GM19463 (cell line): ENCODE measurements around the gene PTPRA.
"Not testable (repeated sequence)": the region's sequence is repeated elsewhere in the genome, so short reads cannot be mapped to it uniquely, and the experiment has no call there.

Experiments
- ATAC-seq: cut with Tn5 transposase; IDR thresholded peaks from one replicate; pipeline ENCODE4 v1.9.1; 2021; ENCODE audit warnings: mild to moderate bottlenecking, moderate library complexity; ENCODE audit not compliant: unreplicated experiment

PTPRA gene

DNA sequence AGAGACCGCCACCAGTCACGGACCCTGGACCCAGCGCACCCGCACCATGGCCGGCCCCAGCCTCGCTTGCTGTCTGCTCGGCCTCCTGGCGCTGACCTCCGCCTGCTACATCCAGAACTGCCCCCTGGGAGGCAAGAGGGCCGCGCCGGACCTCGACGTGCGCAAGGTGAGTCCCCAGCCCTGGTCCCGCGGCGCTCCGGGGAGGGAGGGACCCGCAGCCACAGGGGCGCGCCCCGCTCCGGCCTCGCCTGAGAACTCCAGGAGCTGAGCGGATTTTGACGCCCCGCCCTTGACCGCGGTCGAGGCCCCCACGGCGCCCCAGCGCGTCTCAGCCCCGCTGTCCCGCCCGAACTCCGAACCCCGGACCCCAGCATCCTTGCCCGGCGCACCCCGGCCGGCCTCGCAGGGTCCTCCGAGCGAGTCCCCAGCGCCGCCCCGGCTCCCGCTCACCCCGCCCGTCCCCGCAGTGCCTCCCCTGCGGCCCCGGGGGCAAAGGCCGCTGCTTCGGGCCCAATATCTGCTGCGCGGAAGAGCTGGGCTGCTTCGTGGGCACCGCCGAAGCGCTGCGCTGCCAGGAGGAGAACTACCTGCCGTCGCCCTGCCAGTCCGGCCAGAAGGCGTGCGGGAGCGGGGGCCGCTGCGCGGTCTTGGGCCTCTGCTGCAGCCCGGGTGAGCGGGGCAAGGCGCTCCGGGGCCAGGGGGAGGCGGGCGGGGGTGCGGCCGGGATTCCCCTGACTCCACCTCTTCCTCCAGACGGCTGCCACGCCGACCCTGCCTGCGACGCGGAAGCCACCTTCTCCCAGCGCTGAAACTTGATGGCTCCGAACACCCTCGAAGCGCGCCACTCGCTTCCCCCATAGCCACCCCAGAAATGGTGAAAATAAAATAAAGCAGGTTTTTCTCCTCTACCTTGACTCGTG is 198.6 kb downstream of the PTPRA start, which contains the start of gene OXT:
OXT (plus strand) TSS at position 11 of the 920 bp plus-strand sequence; CDS start at position 47, 36 bp downstream.
- ATAC-seq: no peak

DNA sequence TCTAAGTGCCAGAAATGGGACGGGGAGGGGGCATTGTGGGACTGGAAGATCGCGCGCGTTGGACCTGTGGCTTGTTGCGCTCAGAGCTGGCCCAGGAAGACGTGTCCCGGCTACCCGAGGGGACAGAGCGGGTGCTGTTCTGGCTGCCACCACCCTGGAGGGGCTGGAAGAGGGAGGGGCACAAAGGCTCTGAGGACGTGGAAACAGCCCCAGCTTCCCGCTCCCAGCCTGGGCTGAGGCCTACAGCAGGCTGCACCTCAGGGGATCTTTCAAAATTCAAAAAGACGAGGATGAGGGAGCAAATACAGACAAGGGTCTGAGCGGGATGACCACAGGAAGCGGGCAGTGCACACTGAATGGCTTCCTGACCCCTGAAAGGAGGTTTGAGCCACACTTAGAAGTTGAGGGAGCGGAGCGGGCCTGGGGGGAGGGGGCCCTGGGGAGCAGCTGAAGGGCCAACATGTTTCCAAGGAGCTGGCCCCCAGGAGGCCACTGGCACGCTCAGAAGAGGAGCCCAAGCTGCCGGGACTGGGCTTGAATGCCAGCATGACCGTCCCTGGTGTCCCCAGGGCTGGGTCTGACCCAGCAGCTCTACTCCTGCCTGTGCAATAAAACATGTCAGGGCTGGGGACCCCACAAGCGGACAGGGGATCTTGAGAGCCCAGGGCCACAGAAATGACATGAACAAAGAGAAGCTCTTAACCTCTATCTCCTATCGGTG is 199.4 kb downstream of the PTPRA start:
- ATAC-seq: no peak

DNA sequence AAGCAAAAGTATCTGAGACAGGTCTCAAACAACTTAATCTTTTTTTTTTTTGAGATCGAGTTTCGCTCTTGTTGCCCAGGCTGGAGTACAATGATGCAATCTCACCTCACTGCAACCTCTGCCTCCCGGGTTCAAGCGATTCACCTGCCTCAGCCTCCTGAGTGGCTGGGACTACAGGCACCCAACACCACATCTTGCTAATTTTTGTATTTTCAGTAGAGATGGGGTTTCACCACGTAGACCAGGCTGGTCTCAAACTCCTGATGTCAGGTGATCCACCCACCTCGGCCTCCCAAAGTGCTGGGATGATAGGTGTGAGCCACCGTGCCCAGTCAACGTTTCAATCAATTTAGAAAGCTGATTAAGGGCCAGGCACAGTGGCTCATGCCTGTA is 200.0 kb downstream of the PTPRA start:
- not testable (repeated sequence) for ATAC-seq

DNA sequence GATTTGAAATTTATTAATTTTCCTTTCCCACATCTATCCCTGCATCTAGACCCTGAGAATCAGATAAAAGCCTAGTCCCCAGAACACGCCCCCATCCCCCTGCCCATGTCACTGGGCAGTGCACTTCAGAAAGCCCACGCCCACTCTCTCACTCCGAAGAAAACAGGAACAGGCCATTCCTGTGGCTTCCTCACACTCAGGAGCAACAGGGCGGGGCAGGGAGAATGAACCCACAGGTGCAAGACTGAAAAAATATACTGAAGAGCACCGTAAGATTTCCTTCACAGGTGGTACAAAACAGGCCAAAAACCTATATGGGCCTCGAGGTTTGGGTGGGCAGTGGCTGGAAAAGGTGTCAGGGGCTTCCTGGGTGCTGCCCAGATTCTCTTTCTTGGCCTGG is 201.5 kb downstream of the PTPRA start:
- no peak for ATAC-seq

DNA sequence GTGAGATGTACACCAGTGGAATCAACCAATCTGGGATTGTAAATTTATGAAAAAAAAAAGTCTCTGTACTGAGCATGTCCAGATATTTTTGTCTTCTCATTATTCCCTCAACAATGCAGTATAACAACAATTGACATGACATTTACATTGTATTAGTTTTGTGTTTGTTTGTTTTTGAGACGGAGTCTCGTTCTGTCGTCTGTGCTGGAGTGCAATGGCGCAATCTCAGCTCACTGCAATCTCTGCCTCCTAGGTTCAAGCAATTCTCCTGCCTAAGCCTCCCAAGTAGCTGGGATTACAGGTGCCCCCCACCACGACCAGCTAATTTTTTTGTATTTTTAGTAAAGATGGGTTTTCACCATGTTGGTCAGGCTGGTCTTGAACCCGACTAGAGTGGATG is 202.0 kb downstream of the PTPRA start:
- ATAC-seq: not testable (repeated sequence)

DNA sequence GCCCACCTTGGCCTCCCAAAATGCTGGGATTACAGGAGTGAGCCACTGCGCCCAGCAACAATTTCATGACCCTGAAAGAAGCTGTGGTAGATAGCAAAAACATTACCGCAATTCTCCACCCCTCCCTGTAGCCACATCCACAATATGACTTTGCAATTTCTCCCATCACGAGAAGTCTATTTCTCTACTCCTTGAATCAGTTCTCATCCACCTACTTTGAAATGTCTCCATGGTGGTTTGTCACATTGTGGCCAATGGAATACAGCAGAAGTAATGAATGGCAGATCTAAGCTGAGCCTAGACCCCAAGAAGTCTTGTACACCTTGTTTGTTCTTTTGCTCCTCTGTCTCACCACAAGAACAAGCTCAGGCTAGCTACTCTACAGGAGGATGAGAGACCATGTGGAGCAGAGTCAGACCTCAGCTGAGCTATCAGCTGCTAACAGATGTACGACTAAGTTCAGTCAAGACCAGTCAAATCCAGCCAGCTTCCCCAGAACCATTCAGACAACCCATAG is 204.4 kb downstream of the PTPRA start:
- no peak for ATAC-seq

DNA sequence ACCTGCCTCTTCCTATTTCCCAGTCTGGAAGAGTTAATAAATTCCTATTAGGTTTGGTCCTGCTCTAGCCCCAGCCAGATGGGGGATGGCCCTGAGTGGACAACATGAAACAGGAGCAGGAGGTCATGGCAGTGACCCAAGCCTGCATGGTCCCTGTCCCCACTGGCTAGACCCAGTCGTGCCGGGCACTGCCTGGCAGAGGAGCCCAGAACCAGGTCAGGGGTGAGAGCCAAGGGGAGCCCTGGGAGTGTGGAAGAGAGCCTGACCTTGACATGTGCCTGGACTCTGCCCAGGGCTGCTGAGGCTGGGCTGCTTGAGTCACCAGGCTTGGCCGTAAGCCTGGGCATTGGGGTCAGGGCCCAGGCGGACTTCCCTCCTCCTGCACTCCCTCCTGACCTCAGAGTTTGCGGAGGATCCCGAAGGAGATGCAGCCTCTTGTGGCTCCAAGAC is 207.7 kb downstream of the PTPRA start:
- no peak for ATAC-seq

DNA sequence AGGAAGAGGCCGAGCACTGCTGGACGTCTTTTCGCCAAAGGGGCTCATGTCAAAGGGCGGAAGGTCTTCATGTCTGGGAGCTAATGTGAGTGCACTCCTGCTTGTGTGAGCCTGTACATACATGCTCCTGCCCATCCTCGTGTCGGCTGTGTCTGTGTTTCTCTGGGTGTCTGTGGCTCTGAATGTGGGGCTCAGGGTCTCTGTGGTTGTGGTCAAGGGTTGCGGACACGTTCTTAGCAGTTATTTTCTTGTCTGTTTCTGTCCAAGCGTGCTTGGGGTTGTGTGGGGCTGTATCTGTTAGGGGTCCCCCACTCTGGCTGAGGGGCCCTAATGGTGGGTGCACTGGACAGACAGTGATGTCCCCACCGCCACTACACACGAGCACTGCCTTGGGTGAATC is 208.4 kb downstream of the PTPRA start:
- ATAC-seq: no peak

DNA sequence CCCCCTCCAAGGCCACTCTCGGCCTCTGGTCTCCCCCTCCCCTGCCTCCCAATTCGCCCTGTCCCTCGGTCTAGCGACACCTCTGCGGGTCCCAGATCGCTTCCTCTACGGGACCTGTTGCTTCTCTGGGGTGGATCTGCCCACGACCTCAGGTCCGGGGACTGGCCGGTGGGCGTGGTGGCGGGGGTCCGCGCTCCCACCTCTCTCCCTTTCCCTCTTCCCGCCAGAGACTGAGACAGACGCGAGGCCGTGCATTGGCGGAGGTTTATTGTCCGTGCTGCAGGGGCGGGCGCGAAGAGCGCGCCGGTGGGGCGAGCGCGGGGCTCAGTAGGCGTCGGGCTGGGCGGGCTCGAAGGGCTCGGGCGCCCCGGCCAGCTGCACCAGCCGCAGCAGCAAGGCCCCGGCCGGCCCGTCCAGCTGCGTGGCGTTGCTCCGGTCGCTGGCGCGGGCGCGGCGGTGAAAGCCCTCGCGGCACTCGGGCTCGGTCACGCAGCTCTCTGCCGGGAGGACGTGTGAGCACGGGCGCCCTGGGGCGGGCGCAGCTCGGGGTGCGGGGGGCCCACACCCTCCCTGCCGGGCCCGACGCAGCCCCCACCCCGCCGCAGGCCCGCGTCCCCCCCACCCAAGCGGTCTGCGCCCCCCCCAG is 209.1 kb downstream of the PTPRA start:
- no peak for ATAC-seq

DNA sequence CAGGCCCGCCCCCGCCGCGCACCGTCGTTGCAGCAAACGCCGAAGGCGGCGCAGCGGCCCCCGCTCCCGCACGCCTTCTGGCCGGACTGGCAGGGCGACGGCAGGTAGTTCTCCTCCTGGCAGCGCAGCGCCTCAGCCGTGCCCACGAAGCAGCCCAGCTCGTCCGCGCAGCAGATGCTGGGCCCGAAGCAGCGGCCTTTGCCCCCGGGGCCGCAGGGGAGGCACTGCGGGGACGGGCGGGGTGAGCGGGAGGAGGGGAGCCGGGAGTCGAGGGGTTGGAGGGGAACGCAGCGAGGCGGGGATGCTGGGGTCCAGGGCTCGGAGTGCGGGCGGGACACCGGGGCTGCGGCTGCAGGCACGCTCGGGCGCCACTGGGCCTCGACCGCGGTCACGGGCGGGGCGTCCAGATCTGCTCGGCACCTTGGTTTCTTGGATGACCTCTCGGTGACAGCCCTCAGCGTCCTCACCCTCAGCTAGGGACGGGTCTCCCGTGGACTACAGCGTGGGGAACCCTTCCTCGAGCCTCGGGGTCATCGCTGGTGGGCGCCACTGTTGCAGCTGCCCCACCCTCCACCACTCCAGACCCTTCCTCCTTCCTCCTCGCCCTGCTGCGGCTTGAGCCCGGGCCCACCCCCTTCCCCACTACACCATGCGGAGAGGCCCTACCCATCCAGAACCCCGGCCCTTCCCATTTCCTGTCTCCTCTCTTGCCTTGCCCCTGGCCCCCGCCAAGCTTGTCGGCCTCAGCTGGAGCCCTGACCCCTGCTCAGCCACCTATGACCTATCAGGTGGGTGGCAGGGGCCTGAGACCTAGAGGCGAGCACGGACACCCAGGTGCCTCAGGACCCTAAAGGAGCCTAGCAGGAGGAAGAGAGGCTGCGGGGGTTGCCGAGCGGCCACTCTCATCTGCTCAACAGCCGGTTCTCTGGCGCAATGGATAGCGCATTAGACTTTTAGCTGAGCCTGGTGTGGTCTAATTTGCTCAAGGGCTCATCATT is 210.0 kb downstream of the PTPRA start:
- ATAC-seq: no peak

DNA sequence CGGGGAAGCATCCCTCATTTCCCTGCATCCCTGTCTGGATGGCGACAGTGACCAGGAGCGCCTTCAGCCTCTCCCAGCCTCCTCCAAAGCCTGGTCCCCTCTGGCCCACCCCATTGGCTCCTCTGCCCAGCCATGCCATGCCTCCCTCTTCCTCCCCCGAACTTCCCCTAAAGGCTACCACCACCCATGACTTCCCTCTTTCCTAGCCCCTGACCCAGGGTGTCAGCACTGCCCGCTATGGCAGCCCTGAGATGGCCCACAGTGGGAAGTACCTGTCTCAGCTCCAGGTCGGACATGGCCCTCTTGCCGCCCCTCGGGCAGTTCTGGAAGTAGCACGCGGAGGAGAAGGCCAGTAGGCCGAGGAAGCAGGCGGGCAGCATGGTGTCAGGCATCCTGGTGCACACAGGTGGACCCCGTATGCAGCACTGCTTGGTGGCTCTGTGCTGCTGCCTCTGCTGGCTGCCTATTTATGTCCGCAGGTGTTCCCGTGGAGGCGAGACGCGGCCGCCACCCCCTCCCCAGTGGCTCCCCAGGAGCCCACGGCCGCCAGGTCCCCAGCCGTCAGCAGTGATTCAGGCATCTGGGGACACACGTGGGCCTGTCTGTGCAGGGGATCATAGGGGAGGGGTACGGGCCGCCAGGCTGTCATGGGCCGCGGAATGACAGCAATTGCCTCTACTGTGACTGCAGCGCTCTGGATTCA is 211.2 kb downstream of the PTPRA start, which contains the start of gene AVP:
AVP (minus strand) TSS at position 442 of the 703 bp plus-strand sequence; CDS start at position 392, 50 bp downstream.
- ATAC-seq: no peak

DNA sequence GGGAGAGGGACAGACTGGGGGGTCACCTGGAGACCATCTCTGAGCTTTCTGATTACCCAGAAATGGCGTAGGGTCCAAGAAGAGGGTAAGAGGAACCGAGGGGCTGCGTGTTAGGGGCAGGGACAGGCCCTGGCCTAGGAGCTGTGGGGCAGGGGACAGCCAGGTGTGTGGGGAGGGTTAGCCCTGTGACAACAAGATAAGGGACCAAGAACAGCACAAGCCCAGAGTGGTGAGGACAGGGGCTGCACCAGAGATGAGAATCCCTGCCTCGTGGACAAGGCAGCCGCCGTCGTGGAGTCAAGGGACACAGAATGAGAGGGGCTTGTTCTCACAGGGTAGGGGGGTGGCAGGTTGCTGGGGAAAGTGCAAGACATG is 211.7 kb downstream of the PTPRA start:
- ATAC-seq: no peak

DNA sequence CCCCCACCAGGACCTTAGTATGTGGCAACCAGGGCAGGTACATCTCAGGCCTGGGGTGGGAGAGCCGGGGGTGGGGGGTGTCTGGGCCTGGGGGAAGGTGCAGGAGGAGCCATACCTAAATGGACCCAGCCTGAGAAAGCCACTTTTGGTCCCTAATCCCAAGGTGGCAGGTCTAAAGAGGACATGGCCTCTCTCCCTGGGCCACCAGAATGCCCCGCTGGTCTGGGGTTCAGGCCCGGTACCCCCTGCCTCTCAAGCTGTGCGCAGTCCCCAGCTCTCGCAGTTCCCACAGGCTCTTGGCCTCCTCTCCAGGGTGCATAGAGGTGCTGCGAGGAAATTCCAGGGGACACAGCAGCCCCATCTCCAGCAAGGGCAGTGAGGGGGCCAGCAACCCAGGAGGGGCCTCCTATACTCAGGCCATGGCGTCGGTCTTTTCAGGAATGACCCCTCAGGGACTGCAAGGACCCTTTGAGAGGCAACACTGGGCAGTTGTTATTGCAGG is 212.3 kb downstream of the PTPRA start:
- no peak for ATAC-seq

DNA sequence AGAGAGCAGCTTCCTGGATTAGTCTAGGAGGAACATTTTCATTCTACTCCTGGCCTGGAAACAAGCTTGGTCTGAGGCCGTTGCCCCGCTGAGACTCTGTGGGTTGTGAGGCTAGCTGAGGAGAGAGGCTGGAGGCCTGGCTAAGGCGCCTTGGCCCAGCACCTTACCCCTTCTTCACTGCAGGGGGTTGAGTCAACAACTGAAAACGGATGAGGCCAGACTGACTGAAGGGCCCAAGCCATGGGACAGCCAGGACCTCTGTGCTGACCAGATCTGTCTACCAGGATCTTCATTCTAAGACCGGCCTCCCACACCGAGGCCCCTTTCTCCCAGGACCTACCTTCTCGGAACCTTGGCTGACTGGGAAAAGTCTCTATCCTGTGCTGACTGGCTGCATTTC is 214.8 kb downstream of the PTPRA start:
- no peak for ATAC-seq
